ENCODE results near the gene BTBD18.

BTBD18 gene

GRCh38 chr11:57745206-57745605, 6.4 kb downstream of the BTBD18 start:
- Histone ChIP-seq H3K4me1 (no peaks in the 10 kb centered on the region), H3K27me3 (no peaks in the 10 kb centered on the region), H3K9me3 (no peaks in the 10 kb centered on the region), H3K36me3 (peaks cover 16% of the 10 kb centered on the region), H3K4me3 (ENCODE audit: low read depth, low read length) (no peak overlapping the region)
- TF ChIP-seq, protein P1, sequence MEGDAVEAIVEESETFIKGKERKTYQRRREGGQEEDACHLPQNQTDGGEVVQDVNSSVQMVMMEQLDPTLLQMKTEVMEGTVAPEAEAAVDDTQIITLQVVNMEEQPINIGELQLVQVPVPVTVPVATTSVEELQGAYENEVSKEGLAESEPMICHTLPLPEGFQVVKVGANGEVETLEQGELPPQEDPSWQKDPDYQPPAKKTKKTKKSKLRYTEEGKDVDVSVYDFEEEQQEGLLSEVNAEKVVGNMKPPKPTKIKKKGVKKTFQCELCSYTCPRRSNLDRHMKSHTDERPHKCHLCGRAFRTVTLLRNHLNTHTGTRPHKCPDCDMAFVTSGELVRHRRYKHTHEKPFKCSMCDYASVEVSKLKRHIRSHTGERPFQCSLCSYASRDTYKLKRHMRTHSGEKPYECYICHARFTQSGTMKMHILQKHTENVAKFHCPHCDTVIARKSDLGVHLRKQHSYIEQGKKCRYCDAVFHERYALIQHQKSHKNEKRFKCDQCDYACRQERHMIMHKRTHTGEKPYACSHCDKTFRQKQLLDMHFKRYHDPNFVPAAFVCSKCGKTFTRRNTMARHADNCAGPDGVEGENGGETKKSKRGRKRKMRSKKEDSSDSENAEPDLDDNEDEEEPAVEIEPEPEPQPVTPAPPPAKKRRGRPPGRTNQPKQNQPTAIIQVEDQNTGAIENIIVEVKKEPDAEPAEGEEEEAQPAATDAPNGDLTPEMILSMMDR (IDR thresholded peaks at IDR 0.05; ENCODE audit: low read depth, low read length), result no peak
- no peak for DNase-seq

GRCh38 chr11:57744357-57744756, 7.3 kb downstream of the BTBD18 start:
- no peaks in the 10 kb centered on the region for H3K9me3 ChIP-seq
- TF ChIP-seq, protein P1 (IDR thresholded peaks at IDR 0.05; ENCODE audit: low read depth, low read length), result no peak
- H3K36me3 ChIP-seq, result peaks cover 16% of the 10 kb centered on the region
- no peak for DNase-seq
- H3K4me3 ChIP-seq (ENCODE audit: low read depth, low read length), result no peak overlapping the region
- no peaks in the 10 kb centered on the region for H3K27me3 ChIP-seq
- no peaks in the 10 kb centered on the region for H3K4me1 ChIP-seq

DNA sequence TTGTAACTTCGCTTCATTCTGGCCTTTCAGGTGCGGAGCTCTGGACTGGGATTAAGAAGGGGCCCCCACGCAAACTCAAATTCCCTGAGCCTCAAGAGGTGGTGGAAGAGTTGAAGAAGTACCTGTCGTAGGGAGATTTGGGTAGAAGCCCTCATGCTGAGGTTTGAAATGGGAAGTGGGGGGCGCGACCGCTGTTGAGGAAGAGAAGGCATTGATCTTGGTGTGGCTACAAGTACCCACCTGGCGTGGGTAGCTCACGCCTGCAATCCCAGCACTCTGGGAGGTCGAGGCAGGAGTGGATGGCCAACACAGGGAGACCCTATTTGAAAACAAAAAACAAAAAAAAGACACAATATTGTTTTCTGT, 9.5 kb downstream of the BTBD18 start:
- Histone ChIP-seq H3K27me3 (no peaks in the 10 kb centered on the region), H3K36me3 (peaks cover 16% of the 10 kb centered on the region), H3K4me1 (no peaks in the 10 kb centered on the region), H3K9me3 (no peaks in the 10 kb centered on the region), H3K4me3 (ENCODE audit: low read depth, low read length) (peak overlapping the region; percentile 91)
- no peak for DNase-seq
- TF ChIP-seq, protein P1 (IDR thresholded peaks at IDR 0.05; ENCODE audit: low read depth, low read length), result no peak

DNA sequence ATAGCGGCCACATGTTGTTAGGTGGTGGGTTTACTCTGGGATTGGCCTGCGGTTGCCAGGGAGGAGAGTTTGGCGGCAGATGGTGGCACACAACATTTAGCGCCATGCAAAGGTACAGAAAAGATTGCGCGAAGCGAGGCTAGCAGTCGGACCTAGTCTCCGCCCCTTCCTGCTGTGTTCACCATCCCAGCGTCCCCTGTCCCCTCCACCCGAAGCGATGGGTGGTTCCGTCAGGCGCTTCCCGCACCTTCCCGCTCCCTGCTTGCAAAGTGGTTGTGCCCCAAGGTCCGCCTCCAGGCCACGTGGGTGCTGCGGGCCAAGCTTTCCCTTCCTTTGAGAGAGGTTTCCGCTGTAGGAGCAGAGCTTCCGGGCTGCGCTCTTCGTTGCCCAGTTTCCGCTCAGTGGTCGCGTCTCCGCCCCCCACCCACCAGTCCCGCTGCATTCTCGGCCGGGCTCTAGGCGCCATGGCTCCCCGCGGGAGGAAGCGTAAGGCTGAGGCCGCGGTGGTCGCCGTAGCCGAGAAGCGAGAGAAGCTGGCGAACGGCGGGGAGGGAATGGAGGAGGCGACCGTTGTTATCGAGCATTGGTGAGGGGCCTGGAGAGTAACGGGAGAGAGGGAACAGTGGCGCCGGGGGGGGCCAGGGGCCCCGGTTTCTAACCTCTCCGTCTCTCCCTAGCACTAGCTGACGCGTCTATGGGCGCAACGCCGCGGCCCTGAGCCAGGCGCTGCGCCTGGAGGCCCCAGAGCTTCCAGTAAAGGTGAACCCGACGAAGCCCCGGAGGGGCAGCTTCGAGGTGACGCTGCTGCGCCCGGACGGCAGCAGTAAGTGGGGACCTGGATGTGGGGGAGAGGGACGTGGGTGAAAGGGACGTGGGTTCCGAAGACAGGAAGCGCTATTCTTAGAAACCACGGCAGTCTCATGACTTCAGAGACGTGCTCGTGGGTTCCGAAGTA, 10.2 kb downstream of the BTBD18 start, which contains the start of gene SELENOH:
Gene SELENOH (plus strand): TSS at position 360 of the 955 bp plus-strand sequence. CDS start 105 bp downstream, at position 465.
- peak; percentile 93 for DNase-seq
- H3K27me3 ChIP-seq, result no peaks in the 10 kb centered on the region
- H3K4me3 ChIP-seq (ENCODE audit: low read depth, low read length), result peak within 1 kb of the TSS; percentile 91
- H3K36me3 ChIP-seq, result peaks cover 16% of the 10 kb centered on the region
- no peaks in the 10 kb centered on the region for H3K9me3 ChIP-seq
- TF ChIP-seq, protein P1 (IDR thresholded peaks at IDR 0.05; ENCODE audit: low read depth, low read length), result no peak
- H3K4me1 ChIP-seq, result no peaks in the 10 kb centered on the region

- Histone ChIP-seq H3K9me3 (no peaks in the 10 kb centered on the region), H3K27me3 (no peaks in the 10 kb centered on the region), H3K36me3 (no peaks in the 10 kb centered on the region; the same call in 1 of the 2 replicates), H3K4me1 (no peaks in the 10 kb centered on the region), H3K4me3 (ENCODE audit: low read depth, low read length) (no peak overlapping the region)
- TF ChIP-seq, protein P1 (IDR thresholded peaks at IDR 0.05; ENCODE audit: low read depth, low read length), result no peak
- DNase-seq, result no peak
Observed at GRCh38 chr11:57735619-57736298, 15.9 kb downstream of the BTBD18 start.

All from BE2C (cell line).